HG03342 (cell line): ENCODE results near the gene FABP6.
A peak's percentile ranks its signal among the peaks of the same experiment; 100 is the strongest.
"Not testable (repeated sequence)": the region's sequence is repeated elsewhere in the genome, so short reads cannot be mapped to it uniquely, and the experiment has no call there.

Experiments used
- ATAC-seq: cut with Tn5 transposase; IDR thresholded peaks from one replicate; pipeline ENCODE4 v1.9.1; 2021; ENCODE audit warnings: mild to moderate bottlenecking, moderate library complexity; ENCODE audit not compliant: unreplicated experiment

Gene FABP6

GRCh38 chr5:160219356-160219755, 9.9 kb upstream of the FABP6 start:
- no peak for ATAC-seq

DNA sequence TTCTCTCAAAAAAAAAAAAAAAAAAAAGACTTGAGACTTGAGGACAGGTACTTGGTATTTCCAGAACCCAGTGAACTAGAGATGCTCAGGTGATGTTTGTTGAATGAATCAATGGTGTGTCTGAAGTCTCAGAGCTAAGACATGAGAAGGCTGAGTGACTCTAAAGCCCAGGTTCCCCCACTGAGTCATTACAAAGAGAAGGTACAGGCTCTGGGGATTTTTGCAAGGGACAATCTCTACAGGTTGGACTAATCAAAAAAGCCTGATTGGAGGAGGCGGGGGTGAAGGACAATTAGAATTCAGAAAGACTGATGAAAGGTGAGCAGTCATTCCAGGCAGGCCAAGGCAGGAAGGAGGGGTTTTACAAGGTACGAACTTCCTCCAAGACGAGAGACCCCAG, 8.2 kb upstream of the FABP6 start:
- peak; percentile 66 for ATAC-seq

DNA sequence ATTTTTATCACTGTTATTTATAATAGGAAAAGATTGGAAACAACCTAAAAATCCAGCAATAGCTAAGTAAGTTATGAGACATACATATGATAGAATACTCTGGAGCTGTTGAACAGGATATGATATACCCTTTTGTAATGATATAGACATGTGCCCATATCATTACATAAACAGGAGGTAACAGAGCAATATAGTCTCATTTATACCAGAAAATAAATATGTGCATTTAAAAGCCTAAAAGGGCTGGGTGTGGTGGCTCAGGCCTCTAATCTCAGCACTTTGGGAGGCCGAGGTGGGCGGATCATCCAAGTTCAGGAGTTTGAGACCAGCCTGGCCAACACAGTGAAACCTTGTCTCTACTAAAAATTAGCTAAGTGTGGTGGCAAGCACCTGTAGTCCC, 2.3 kb upstream of the FABP6 start:
- ATAC-seq, result no peak

- ATAC-seq, result peak; percentile 69
Observed at GRCh38 chr5:160230686-160231527, 1.6 kb downstream of the FABP6 start.

DNA sequence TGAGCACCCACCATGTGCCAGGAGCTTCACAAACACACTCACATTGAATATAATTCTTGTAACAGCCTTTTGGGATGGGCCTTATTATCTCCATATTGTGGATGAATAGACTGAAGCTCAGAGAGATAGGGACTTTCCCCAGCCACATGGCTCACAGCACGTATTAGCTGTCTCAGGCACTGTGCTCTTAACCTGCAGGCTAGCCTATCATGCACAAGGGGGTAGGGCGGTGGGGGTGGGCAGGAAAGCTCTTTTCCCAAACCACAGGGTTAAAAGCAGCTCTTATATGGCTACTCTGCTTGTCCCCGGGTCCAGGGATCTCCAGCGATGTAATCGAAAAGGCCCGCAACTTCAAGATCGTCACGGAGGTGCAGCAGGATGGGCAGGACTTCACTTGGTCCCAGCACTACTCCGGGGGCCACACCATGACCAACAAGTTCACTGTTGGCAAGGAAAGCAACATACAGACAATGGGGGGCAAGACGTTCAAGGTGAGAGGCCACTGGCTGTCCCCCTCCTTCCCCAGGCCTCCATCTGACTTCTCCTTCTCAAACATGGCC, 2.6 kb downstream of the FABP6 start:
- ATAC-seq, result peak; percentile 33

GRCh38 chr5:160233215-160233614, 3.9 kb downstream of the FABP6 start:
- no peak for ATAC-seq

- ATAC-seq, result no peak
Observed at GRCh38 chr5:160235731-160236130, 6.4 kb downstream of the FABP6 start.

DNA sequence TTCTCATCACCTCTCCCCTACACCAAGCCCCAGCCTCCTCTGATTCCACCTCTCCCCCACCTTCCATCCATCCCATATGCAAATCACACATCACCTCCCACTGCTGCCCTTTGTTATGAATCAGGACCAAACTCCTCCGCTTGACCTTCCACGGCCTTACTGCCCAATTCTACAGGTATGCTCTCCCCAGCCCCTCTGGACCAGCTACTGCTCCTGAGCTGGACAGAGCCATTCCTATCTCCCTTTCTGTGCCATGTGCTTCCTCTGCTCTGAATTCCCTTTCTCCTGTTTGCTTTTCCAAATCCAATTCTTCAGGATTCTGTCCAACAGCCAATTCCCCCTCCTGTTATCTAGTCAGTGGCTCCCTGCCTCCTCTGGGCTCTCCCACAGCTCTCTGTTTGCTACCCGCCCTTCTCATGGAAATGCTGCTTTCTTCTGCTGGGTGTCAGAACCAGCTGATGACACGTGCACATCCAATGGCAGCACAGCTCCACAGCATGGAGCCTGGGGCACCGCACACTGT, 8.3 kb downstream of the FABP6 start:
- ATAC-seq, result no peak

DNA sequence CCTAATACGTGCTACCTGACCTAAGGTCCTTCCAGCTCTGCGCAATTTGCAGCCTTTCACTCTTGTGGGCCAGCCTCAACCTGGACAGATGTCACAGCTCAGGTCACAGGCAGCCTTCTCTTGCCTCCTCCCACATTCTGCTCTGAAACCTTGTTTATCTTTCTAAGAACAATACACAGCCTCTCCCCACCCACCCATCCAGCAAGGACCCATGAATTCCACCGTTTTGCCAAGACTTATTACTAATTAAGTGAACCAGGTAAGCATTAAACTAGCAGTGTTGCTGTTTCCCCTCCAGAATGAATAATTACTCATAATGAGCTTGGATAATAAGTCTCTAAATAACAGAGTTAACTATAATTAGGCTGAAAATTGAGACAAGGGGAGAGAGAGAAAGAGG, 11.0 kb downstream of the FABP6 start:
- no peak for ATAC-seq

- no peak for ATAC-seq
Observed at GRCh38 chr5:160242145-160242544, 12.8 kb downstream of the FABP6 start.

GRCh38 chr5:160245506-160246086, 16.3 kb downstream of the FABP6 start:
- no peak for ATAC-seq

DNA sequence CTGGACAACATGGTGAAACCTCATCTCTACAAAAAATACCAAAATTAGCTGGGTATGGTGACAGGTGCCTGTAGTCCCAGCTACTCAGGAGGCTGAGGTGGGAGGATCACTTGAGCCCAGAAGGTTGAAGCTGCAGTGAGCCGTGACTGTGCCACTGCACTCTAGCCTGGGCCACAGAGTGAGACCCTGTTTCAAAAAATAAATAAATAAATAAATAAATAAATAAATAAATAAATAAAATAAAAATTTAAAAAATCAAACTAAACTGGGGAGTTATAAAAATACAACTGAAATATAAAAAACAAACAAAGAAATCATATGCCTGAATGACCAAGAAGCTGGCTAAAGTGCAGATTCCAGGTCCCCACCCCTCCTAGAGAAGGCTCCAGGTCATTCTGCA, 20.3 kb downstream of the FABP6 start:
- ATAC-seq, result not testable (repeated sequence)

DNA sequence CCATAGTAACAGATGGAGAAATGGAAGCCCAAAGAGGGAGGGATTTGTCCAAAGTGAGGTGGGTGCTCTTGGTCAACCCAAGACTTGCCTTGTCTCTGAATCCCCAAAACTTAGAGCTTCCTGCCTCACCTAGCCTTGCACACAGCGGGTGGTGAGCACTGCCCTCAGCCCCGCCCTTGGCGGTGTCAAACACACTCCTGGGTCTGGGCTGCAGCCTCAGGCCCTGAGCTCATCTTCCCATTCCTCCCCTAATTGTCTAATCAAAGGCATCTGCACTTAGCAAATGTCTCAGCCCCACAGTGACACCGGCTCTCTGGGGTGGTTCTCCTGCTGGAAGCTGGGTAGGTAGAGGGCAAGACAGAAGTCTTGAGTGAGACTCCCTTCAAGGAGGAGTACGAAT, 20.9 kb downstream of the FABP6 start:
- ATAC-seq, result no peak

GRCh38 chr5:160250826-160251225, 21.5 kb downstream of the FABP6 start:
- ATAC-seq, result no peak

DNA sequence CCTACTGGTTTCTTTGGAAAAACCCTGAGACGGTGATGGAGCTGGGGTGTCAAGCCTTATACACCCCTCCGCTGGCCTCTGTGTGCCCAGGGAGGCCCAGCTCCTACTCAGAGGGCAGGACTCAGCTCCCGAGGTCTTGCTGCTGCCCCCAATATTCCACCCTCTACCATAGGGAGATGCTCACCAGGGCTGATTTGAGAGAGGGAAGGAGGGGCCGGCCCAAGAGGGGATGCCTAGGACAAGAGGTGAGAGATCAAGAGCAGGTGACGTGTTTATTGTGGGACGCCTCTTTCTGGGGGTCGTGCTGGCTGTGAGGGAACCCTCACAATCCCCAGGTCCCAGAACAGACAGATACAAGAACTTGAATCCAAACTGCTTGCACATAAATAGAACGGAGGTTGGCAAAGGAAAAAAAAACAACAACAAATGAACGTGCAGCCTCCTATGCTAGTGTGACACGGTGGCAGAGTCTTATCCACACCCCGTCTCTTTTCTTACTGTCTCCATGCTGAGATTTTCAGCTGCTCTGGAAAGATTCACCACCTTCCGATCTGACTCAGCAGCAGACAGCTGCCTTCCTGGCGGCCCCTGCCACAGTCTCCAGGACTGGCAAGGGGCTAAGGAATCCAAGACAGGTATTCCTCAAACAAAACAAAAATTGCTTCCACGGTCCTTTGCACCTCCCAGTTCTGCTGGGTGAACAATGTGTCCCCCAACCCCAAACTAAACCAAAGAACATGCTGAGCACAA, 22.3 kb downstream of the FABP6 start:
- ATAC-seq, result no peak

DNA sequence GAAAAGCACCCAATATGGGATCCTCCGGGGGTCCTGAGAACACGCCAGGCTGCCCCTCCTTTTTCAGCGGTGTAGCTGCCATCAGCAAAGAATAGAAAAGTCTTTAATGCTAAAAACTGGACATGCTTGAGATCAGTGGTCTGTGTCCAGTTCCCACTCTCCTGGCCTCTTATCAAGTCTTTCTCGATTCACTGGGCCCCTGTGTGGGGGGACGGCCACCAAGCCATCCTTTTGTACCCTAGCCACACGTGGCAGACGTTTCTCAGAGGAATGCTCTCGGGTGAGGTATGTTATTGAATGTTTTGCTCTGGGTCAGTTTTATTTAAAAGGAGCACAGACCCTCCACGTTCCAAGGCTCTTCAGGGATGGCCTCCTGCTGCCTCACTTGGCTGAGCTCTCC, 23.6 kb downstream of the FABP6 start:
- no peak for ATAC-seq

GRCh38 chr5:160253441-160253840, 24.1 kb downstream of the FABP6 start:
- ATAC-seq, result no peak

DNA sequence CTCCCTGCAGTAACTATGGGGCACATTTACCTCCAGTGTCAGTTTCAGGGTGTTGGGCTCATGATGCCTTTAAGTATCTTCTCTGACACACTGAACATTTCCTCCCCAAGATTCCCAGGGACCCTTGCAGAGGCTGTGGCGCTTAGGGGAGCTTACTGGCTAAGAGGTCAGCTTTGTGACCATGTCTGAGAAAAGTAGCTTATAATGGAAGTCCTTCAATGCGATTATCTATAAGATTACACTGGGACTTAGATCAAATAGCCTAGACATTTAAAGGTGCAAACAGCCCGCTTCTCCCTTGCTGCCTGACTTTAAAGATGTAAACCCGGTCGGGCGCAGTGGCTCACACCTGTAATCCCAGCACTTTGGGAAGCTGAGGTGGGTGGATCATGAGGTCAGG, 25.4 kb downstream of the FABP6 start:
- ATAC-seq, result no peak

- no peak for ATAC-seq
Observed at GRCh38 chr5:160259341-160259740, 30.0 kb downstream of the FABP6 start.

GRCh38 chr5:160260006-160260775, 30.9 kb downstream of the FABP6 start:
- no peak for ATAC-seq
